Body of pancreas (tissue), 4 donors: ENCODE data around the gene STK31.

Experiments
- POLR2A ChIP-seq, 3 donors: fragments of 450-650 bp; IDR thresholded peaks; one replicate each; pipeline ENCODE4 v1.6.1; 2016; ENCODE audit warnings: antibody characterized with exemption in 3 of 3, mild to moderate bottlenecking in 2 of 3
- TF ChIP-seq, protein P1 (sequence below), 7 experiments: fragments of 450-650 bp in 4 of 7; fragments of 200-600 bp in 3 of 7; sonication (generic) in 3 of 7; IDR thresholded peaks; one replicate each; pipeline ENCODE4 v1.5.1; 2016 to 2019; ENCODE audit warnings: antibody characterized with exemption in 7 of 7

- no peak for TF ChIP-seq POLR2A (IDR thresholded peaks at IDR 0.05)
- TF ChIP-seq, protein P1, sequence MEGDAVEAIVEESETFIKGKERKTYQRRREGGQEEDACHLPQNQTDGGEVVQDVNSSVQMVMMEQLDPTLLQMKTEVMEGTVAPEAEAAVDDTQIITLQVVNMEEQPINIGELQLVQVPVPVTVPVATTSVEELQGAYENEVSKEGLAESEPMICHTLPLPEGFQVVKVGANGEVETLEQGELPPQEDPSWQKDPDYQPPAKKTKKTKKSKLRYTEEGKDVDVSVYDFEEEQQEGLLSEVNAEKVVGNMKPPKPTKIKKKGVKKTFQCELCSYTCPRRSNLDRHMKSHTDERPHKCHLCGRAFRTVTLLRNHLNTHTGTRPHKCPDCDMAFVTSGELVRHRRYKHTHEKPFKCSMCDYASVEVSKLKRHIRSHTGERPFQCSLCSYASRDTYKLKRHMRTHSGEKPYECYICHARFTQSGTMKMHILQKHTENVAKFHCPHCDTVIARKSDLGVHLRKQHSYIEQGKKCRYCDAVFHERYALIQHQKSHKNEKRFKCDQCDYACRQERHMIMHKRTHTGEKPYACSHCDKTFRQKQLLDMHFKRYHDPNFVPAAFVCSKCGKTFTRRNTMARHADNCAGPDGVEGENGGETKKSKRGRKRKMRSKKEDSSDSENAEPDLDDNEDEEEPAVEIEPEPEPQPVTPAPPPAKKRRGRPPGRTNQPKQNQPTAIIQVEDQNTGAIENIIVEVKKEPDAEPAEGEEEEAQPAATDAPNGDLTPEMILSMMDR (IDR thresholded peaks at IDR 0.05) = no peak
Measured at GRCh38 chr7:23743226-23743625, 33.2 kb downstream of the STK31 start.
